HG03565 (cell line): ENCODE measurements around the gene BCKDHB.
"Not testable (repeated sequence)": the region's sequence is repeated elsewhere in the genome, so short reads cannot be mapped to it uniquely, and the experiment has no call there.

Experiments used
- ATAC-seq: cut with Tn5 transposase; IDR thresholded peaks from one replicate; pipeline ENCODE4 v1.9.1; 2021; ENCODE audit warnings: mild to moderate bottlenecking, moderate library complexity; ENCODE audit not compliant: unreplicated experiment

Gene BCKDHB

DNA sequence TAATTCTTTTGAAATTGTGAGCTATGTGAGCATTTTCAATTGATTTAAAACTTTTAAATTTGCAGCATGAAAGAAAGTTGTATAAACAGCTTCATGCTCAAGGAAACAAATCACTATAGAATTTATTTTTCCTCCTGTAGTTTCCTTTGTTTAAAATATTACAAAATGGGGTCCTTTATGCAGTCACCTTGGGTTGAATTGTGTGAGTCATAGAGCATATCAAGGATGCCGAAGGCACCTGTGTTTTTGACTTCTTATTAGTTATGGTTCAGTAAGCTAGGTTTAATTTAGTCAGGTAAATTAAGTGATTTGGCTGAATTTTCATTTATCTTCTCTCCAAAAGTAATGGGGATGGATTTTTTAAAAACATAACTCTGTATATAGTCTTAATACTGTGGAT, 96.8 kb downstream of the BCKDHB start:
- ATAC-seq = no peak

DNA sequence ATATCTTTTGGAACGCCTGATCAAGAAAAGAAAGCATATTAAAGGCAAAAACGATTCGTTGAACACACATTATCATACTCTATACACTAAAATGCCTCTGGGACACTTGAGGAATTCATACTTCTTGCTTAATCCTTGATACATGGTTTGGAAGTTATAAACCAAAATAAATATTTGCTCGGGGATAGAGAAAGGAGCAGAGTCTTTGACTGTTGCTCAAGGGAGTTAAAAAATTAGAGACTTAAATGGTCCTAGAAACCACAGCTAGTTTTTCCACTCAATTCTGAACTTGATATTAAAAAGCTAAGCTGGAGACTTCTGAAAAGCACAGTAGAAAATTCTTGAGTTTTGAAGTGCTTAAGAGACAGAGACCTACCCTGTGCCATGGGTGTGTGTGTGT, 98.9 kb downstream of the BCKDHB start:
- no peak for ATAC-seq

DNA sequence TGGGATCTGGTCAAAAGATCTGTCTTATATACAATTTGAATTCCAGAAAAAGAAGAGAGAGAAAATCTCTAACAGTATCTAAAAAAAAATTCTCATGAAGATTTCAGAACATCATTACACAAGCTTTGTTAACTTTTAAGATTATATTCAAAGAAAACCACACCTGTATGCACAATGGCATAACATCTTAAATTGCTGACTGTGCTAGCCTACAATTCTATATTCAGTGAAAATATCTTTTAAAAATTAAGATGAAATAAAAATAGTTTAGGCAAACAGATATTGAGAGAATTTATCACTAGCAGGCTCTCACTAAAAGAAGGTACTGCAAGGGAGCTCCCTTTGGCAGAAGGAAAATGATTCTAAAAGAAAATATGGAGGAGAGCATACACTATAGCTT, 100.3 kb downstream of the BCKDHB start:
- ATAC-seq = no peak

DNA sequence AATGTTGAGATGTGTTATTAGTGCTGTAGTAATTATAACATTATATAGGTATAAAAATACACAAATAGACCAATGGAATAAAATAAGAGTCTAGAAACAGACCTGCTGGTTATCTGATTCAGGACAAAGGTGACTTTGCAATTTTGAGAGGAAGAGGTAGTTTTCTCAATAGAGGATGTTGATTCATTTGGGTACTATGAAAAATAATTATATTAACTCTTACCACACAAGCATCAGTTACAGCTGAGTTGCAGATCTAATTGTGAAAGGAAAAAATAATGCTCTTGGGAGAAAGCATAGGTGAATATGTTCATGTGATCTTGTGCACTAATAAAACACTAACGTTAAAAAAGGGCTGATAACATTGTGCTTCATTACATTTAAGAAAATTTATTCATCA, 103.0 kb downstream of the BCKDHB start:
- ATAC-seq = no peak

DNA sequence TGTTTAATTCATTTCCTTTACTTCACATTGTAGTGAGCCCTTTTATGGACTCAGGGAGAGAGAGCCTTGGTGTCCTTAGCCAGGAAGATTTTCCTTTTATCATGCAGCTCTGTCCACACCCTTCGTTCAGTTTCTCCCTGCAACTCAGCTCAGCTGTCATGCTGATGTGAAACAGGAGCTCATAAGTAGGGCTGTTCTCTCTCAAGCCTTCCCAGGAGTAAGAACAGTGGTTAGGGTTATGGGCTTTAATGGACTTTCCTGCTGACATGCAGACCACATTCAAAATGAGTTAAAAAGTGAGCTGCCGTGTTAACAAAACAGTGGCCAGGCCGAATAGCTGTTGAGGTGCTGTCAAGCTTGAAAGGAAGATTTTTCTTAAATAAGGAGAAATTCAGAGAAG, 104.1 kb downstream of the BCKDHB start:
- peak; percentile 36 for ATAC-seq

DNA sequence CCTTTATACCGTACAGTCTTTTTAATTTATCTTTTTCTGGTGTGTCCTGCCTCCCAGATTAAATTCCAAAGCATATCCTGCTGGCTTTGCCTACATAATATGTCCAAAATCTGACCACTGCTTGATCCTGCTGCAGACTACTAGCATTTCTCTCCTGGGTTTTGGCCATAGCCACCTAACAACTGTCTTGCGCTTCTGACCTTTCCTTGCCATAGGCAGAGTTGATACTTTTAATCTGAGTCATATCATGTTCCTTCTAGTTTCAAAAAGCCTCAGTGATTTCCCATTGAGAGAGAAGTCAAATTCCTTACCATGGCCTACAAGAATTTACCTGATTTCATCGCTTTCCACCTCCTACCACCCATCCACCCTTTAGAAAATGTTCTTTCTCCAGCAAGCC, 104.8 kb downstream of the BCKDHB start:
- ATAC-seq = peak; percentile 31

DNA sequence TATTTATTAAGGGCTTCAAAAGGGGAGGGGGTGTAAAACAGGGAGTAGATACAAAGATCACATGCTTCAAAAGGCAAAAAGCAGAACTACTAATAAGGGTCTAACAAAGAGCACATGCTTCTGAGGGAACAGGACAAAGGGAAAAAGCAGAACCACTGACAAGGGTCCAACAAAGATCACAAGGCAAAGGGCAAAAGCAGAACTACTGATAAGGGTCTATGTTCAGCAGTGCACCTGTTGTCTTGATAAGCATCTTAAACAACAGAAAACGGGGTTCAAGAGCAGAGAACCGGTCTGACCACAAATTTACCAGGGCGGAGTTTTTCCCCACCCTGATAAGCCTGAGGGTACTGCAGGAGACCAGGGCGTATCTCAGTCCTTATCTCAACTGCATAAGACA, 105.4 kb downstream of the BCKDHB start:
- not testable (repeated sequence) for ATAC-seq

DNA sequence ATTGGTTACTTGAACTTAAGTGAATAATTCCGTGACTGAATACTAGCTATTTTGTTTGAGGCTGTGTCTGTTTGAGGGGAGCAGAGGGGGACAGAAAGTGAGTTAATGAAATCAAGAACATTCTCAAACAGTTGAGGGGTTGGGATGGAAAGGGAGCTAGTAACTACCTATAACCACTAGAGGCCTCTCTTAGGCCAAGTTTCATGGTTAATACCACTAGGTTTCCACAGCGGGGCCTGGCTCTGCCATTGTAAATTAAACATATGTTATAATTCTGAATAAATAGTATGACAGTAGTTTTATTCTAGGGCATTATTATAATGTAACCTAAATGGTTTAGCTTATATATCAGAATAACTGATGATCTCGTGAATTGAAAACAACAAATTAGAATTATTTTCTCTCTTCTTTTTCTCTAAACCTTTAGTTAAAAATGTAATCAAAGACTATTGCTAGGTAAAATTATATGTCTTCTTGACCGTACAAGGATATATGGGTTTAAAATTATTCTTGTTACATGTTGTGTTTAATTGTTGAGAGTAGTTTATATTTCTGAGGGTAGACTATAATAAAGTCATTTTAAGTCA, 108.1 kb downstream of the BCKDHB start:
- peak; percentile 84 for ATAC-seq

DNA sequence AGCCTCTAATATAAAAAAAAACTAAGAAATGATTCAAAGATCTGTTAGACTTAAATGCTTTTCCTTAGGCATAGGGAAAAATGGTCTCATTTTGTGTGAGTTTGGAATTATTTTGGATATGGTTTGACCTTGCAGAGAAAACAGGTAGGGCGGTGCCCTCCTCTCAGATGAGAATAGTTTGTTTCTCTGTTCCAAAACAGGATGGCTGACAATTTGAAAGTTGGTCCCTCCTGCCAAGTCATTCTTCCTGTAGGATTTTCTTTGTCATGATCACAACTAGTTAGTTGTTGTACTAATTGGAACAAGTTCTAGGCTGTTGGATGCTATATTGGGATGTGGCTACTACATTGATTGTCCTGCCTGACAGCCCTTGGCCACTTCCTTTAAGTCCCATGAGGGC, 108.6 kb downstream of the BCKDHB start:
- ATAC-seq = no peak

DNA sequence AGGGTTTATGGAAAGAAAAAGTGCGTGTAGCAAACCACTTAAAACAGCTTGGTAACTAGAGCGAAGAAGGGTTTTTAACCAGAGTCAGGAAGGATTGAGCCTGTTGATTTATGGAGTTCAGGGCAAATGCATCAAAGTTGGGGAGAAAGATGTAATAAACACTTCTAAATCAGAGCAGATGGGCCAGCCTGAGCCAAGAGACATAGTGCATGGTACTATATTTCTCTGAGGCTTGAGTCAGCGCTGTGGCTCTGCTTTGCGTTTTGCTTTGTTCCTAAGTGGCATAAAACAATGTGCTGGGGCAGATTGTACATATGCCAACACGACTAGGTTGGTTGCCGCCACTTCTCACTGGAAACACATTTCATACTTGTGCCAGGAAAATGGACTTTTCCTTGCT, 111.3 kb downstream of the BCKDHB start:
- no peak for ATAC-seq

DNA sequence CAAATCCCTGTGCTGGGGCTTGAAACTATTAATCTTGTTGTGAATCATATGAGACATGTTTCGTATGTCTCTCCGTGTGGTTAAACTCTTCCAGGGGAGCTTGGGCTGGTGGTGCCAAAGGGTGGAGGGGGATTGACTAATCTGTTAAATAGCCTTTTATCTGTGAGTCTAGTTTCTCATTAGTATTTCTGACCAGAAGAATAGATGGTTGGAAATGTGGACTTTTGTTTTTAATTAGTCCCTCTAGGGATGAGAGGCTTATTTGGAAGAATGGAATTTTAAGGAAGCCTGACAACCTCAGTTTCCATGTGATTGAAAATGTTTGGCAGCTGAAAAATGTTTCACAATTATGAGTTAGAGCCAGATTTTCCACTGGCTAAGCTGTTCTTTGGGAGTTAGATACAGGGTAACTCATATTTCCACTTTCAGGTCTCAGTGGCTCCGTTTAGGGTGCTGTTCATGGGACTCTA, 117.3 kb downstream of the BCKDHB start:
- ATAC-seq = no peak

DNA sequence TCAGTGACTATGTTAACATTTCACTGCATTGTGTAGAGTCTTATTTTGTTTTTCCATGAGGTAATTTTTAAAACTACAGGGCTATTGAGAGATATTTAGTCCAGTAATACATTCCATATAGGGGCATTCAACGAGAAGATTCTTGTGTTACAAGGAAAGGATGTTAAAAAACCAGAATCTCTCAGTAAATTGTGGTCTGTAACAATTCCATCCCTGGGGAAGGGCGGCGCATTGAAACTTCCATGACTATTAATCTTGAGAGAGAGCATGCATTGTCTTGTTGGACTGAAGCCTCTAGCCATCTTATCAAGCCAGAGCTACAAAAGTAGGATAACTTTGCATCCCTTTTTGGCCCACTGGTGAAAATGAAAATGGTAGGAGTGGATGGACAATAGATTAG, 119.7 kb downstream of the BCKDHB start:
- ATAC-seq = no peak

DNA sequence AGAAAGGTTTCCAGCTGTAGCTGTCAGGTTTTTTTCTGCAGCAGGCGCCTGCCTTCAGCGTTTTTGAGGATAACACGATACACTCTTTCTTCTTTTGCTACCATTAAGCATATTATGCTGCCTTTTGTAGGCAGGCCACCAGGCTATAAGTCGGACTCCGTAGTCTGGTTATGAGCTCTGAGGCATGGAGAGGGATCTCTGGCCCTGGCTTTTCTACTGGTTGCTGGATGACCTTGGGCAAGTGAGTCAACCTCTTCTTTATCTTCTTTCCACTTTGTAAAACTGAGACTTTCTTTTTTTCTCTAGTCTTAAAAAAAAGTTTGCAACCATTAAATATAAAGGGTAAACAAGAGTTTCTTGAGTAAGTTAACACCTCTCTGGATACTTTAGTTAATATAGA, 120.2 kb downstream of the BCKDHB start:
- ATAC-seq = no peak

DNA sequence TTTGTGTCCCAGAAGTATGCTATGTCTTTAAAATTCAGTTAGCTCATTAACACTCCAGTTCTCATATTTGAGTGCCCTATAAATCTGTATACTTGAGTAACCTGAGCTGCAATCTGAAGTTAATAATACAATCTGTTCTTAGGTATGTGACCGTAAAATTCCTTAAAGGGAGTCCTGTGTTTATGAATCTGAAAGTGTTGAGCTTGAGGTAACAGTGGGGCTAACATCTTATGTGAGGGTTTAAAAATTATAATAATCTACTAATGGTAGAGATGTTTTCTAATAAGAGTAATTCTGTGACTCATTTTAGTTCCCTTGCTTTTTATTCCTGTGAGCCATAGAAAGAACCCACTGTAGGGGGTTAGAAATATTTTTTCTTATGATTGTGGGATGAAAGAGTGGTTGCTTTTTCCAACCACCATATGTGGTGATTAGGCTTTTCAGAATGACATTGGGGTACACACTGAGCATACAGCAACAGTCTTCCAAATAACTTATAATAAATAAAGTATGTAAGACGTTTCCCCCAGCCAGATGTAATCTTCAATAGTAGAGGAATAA, 121.2 kb downstream of the BCKDHB start:
- ATAC-seq = no peak

DNA sequence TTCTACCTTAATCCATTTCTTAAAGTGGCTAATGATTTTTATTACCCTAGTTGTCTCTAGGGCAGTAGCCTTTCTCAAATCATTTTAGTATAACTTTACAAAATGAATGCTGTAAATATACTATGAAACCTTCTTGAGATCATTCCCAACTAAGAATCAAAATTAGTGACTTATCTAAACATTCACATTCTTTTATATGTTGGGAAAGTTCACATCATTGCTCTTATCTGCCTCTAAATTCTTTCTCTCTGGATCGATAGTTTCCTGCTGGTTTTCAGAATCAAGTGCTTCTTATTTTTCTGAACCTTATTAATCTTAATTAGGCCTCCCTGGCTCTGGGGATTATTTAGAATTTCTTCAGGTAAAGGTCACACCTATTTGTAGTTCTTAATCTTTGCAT, 126.8 kb downstream of the BCKDHB start:
- no peak for ATAC-seq

DNA sequence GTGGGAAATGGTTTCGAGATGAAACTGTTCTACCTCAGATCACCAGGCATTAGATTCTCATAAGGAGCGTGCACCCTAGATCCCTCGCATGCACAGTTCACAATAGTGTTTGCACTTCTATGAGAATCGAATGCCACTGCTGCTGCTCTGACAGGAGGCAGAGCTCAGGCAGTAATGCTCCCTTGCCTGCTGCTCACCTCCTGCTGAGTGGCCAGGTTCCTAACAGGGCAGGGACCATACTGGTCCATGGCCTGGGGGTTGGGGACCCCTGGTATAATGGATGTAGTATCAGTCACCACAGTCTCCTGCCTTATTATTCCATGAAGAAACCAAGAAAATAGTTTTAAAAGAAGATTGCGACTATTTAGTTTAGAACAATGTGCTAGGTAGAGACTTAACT, 127.5 kb downstream of the BCKDHB start:
- ATAC-seq = no peak

DNA sequence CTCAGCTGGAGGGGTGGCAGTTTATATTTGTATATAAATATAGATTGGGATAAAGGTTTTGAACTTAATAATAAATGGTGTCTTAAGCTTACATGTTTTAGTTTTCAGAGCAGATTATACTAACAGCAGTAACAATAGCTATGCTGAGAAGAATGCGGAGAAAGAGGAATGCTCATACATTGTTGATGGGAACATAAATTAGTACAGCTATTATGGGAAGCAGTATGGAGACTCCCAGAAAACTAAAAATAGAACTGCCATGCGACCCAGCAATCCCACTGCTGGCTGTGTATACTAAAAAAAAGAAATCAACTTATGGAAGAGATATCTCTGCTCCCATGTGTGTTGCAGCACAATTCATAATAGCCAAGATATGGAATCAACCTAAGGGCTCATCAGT, 127.9 kb downstream of the BCKDHB start:
- no peak for ATAC-seq

DNA sequence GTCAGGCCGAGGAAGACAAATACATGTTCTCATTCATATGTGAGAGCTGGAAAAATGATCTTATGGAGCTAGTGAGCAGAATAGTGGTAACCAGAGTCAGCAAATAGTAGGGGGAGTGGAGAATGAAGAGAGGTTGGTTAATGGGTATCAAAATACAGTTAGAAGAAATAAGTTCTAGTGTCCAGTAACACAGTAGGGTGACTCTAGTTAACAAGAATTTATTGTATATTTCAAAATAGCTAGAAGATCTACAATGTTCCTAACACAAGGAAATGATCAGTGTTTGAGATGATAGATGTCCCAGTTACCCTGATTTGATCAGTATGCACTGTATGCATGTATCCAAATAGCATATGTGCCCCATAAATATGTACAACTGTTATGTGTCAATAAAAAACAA, 128.4 kb downstream of the BCKDHB start:
- no peak for ATAC-seq

DNA sequence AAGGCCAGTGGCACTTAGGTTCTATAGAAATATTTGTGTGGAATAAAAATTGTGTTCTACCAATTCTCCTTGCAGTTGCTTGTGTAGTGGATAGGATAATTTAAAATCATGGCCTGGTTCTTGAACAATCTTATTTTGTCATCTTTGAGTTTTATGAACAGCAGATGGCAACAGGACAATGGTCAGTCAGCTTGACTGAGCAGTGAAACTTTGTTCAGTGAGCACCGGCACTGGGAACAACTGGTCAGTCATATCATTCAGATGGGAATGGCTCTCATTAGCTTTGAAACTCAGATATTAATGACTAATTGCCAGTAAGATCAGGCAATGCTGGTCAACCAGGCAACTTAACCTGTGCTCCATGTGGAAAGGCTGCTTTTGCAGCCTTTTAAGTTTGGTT, 129.2 kb downstream of the BCKDHB start:
- no peak for ATAC-seq

DNA sequence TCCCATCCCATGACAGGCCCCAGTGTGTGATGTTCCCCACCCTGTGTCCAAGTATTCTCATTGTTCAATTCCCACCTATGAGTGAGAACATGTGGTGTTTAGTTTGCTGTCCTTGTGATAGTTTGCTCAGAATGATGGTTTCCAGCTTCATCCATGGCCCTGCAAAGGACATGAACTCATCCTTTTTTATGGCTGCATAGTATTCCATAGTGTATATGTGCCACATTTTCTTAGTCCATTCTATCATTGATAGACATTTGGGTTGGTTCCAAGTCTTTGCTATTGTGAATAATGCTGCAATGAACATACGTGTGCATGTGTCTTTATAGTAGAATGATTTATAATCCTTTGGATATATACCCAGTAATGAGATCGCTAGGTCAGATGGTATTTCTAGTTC, 132.3 kb downstream of the BCKDHB start:
- not testable (repeated sequence) for ATAC-seq

DNA sequence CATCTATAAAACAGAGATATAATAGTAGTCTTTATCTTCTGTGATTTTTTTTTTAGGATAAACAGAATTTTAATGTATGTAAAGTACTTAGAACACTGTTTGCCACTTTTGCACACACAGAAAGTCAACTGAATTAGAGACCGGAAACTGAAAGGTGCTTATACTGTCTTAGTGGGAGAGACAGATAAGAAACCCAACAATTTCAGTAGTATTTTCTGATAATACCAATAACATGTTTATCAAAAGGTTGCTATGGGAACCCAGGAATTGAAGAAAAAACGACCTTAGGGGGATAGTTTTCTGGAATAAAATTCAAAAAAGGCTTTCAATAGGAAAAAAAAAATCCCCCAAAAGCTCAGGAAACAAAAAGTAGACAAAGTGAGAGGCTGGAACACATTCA, 138.6 kb downstream of the BCKDHB start:
- ATAC-seq = no peak

DNA sequence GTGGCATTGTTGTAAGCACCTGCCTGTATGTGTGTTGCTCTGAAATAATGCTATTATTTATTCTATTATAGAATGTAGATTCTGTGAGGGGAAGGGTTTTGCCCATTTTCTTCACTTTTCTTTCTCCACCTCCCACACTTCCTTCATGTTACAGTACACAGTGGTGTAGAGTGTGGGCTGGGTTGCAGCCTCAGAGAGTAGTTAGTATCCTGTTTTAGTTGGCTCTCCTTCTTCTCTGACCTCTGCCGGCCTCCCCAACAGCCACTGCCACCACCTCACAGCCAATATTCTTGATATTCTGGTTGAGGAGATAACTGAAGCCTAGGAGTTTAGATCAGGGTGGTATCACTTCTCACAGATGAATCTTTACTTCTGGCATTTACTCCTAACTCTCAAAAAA, 143.4 kb downstream of the BCKDHB start:
- no peak for ATAC-seq

DNA sequence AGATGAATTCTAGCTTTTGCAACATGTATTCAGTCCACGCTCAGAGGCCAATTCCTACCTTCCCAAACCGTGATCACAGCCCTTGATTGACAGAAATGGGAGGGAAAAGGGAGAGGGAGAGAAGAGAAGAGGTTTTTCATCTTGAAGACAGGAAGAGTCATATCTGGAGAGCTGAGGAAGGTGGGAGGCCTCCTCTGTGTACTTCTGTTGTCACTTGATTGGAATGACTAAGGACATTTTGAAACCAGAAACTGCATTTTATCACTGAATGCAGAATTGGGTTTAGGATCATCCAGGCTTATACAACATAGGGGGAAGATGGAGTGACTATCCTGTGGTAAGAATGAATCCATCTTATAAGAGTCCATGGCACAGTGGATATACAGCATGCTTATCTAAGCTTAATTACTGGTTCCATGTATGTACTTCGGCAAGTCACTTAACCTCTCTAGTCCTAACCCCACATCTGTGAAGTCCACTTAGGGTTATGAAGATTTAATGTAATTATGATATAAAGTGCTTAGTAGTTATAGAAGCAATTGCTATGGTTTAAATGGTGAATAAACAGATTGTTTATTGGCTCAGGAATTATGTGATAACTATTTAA, 144.0 kb downstream of the BCKDHB start:
- peak; percentile 37 for ATAC-seq
